ENCODE data around the gene ACRV1. TPM values are rescaled to one million over a fixed set of nuclear protein-coding genes. Genes with fewer than 3 reads are reported as not detected.

The ACRV1 gene
- total and polyA plus RNA-seq, 2 of the 13 experiments (the other 11 are each of a cell fraction or from before 2014, with no cell fraction given): not detected

- Histone ChIP-seq H3K9me3 (ENCODE audit: low read length) (no peaks in the 10 kb centered on the region), H3K36me3 (replicated peaks in 1 of 2; ENCODE audit: control insufficient read depth in 1 of 2, insufficient read depth in 2 of 2, low read length in 2 of 2) (peaks cover 3 to 8% of the 10 kb centered on the region in 2 experiments; a peak in 3 of 5 replicates), H3K79me2 (ENCODE audit: insufficient read depth, low read length) (no peaks in the 10 kb centered on the region), H3K4me3 (replicated peaks in 1 of 3; ENCODE audit: insufficient read depth in 1 of 3, low read depth in 2 of 3, low read length in 3 of 3) (no peak overlapping the region), H4K20me1 (ENCODE audit: insufficient read depth, low read length) (no peaks in the 10 kb centered on the region), H3K27me3 (ENCODE audit: control insufficient read depth in 1 of 2, insufficient read depth in 2 of 2, low read length in 2 of 2) (no peaks in the 10 kb centered on the region), H3K27ac (ENCODE audit: extremely low read length, insufficient read depth, low read length) (no peak overlapping the region), H3K4me2 (ENCODE audit: low read depth, low read length) (no peak overlapping the region), H3K4me1 (ENCODE audit: insufficient read depth, low read length) (no peaks in the 10 kb centered on the region), H3K9ac (ENCODE audit: insufficient read depth, low read depth, low read length) (no peak overlapping the region), H2AFZ (ENCODE audit: low read length) (no peak overlapping the region)
- in situ Hi-C loops (cut with HindIII; ENCODE audit: extremely low pct_ligation_motif_present, low pct_unique_long_range_greater_than_20kb): no loop called here
- TF ChIP-seq ZNF75D (CRISPR knock-in tag; IDR thresholded peaks at IDR 0.05; ENCODE audit: borderline replicate concordance): no peak
- FAIRE-seq (no peak), ATAC-seq (no peak), DNase-seq (ENCODE audit: low spot score) (no peak)
- BruUV-seq (replicated peaks): no TSS peak
- POLR2A ChIA-PET: no interaction called here
- 91% methylated on average over 2 of the region's 2 CpGs for WGBS (ENCODE audit: low lambda C conversion rate)
- intact Hi-C loops (cut with micrococcal nuclease; ENCODE audit: unreplicated experiment): no loop called here
- CTCF ChIA-PET (ENCODE audit: low intra/inter-chr PET ratio, low total read pairs): no interaction called here
Observed at GRCh38 chr11:125679837-125680236, 810 bp downstream of the ACRV1 start.

- Histone ChIP-seq H3K27ac (ENCODE audit: extremely low read length, insufficient read depth, low read length) (no peak overlapping the region), H3K79me2 (ENCODE audit: insufficient read depth, low read length) (no peaks in the 10 kb centered on the region), H2AFZ (ENCODE audit: low read length) (no peak overlapping the region), H3K4me2 (ENCODE audit: low read depth, low read length) (no peak overlapping the region), H3K9ac (ENCODE audit: insufficient read depth, low read depth, low read length) (no peak overlapping the region), H3K27me3 (ENCODE audit: control insufficient read depth in 1 of 2, insufficient read depth in 2 of 2, low read length in 2 of 2) (no peaks in the 10 kb centered on the region), H3K36me3 (replicated peaks in 1 of 2; ENCODE audit: control insufficient read depth in 1 of 2, insufficient read depth in 2 of 2, low read length in 2 of 2) (peaks cover 3 to 8% of the 10 kb centered on the region in 2 experiments; a peak in 3 of 5 replicates), H3K4me1 (ENCODE audit: insufficient read depth, low read length) (no peaks in the 10 kb centered on the region), H3K9me3 (ENCODE audit: low read length) (no peaks in the 10 kb centered on the region), H4K20me1 (ENCODE audit: insufficient read depth, low read length) (no peaks in the 10 kb centered on the region), H3K4me3 (replicated peaks in 1 of 3; ENCODE audit: insufficient read depth in 1 of 3, low read depth in 2 of 3, low read length in 3 of 3) (no peak overlapping the region)
- FAIRE-seq (no peak), DNase-seq (ENCODE audit: low spot score) (no peak), ATAC-seq (no peak)
- POLR2A ChIA-PET: no interaction called here
- no TSS peak for BruUV-seq (replicated peaks)
- WGBS (ENCODE audit: low lambda C conversion rate): 100% methylated on average over 4 of the region's 4 CpGs
- in situ Hi-C loops (cut with HindIII; ENCODE audit: extremely low pct_ligation_motif_present, low pct_unique_long_range_greater_than_20kb): no loop called here
- CTCF ChIA-PET (ENCODE audit: low intra/inter-chr PET ratio, low total read pairs): no interaction called here
- intact Hi-C loops (cut with micrococcal nuclease; ENCODE audit: unreplicated experiment): no loop called here
- TF ChIP-seq CSRNP2 (CRISPR knock-in tag; conservative IDR thresholded peaks at IDR 0.05; ENCODE audit: low read depth): no peak
- TF ChIP-seq FOXK1 (CRISPR knock-in tag; IDR thresholded peaks at IDR 0.05; ENCODE audit: borderline replicate concordance, low read depth): no peak
- no peak for TF ChIP-seq LBX2 (CRISPR knock-in tag; IDR thresholded peaks at IDR 0.05; ENCODE audit: borderline replicate concordance)
- no peak for TF ChIP-seq ZNF414 (CRISPR knock-in tag; IDR thresholded peaks at IDR 0.05)
- TF ChIP-seq ZNF180 (CRISPR knock-in tag; IDR thresholded peaks at IDR 0.05; ENCODE audit: borderline replicate concordance, low read depth): no peak
- TF ChIP-seq SRSF1 (optimal IDR thresholded peaks at IDR 0.05; ENCODE audit: low read depth, low read length): no peak
- no peak for TF ChIP-seq TBX3 (IDR thresholded peaks at IDR 0.05; ENCODE audit: borderline replicate concordance)
- TF ChIP-seq IRX3 (CRISPR knock-in tag; IDR thresholded peaks at IDR 0.05; ENCODE audit: borderline replicate concordance, low read depth): no peak
- TF ChIP-seq TAF15 (IDR thresholded peaks at IDR 0.05; ENCODE audit: low read depth, low read length, poor library complexity, severe bottlenecking): no peak
- TF ChIP-seq ZNF773 (CRISPR knock-in tag; IDR thresholded peaks at IDR 0.05; ENCODE audit: borderline replicate concordance): no peak
- TF ChIP-seq ZNF83 (CRISPR knock-in tag; IDR thresholded peaks at IDR 0.05; ENCODE audit: borderline replicate concordance): no peak
- TF ChIP-seq JUNB (CRISPR knock-in tag; IDR thresholded peaks at IDR 0.05; ENCODE audit: borderline replicate concordance): no peak
- no peak for TF ChIP-seq RCOR2 (CRISPR knock-in tag; IDR thresholded peaks at IDR 0.05)
Observed at GRCh38 chr11:125679397-125679796, 1.2 kb downstream of the ACRV1 start.

Data from HepG2 (cell line).